ENCODE results near the gene MCOLN3.
"Not testable (repeated sequence)": the region's sequence is repeated elsewhere in the genome, so short reads cannot be mapped to it uniquely, and the experiment has no call there.

The MCOLN3 gene

DNA sequence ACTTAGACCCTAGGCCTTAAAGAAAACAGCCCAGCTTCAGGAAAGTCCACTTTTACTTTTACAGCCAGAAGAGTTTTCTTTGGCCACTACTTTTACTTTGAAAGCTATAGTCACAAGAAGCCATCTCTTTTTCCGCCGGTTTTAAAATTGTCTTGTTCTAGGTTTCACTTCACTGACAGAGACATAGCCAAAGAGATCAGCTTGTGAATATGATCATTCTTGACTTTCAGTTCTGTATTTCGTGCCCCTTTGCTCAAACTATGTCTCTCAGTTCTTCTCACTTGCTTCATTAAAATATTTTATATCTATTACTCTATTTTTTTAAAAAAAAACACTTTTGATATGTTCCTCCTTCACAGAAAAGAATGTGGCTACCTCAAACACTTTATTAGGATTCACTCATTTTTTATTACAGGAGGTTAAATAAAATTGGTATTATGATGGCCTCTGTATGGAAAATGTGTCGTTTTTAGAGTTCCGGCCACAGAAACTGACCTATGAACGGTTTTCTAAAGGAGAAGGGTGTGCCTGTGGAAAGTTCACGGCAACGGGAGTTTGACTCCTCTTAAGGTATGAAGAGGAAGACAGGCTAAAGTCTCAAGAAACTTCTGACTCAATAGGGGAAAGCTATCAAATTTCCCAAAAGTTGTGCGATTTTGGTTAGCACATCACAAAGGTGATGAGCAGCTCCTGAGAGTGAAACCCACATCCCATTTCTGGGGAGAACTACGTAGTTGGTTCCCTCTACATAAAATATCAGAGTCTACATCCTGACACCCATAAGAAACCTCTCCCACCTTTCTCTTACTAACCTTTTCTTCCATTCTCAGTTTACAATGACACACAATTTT lies 52.6 kb downstream of the MCOLN3 start:
- in situ Hi-C loops (cut with MboI; ENCODE audit: low sequenced_read_pairs), result no loop called here

DNA sequence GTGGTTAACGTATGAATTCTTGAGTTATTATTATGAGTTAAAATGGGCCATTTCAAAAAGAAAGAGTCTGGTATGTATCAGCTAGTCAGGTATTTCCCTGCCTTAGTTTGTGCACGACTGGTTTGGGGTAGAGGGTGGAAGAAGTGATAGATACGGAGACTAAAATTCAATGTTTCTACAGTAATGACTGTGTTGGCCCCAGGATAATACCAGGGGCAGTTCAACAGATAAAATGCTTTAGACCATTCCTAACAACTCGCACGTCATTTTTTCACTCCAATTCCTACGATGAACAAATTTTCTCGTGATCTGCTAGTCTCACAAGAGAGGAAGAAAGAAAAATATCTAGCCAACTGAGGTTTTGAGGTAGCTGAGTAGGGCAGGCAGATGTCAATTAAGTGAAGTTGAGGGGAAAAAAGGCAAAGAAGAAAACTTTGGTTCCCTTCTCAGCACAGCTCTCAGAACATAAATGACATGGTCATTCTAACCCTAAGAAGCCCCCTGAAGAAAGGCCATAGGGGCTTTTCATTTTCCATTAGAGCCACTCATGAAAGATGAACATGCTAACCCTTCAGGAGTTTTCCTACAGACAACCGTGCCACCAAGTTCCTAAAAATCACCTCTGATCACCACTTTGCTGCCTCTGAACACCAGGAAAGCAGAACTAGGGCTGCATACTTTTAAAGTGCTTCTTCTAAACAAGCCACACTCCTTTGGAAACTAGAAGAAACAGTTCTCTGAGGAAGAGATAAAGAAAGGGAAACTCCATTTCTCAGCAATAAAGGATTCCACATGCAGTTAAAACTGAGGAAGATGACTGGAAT lies 57.0 kb downstream of the MCOLN3 start:
- in situ Hi-C loops (cut with MboI; ENCODE audit: low sequenced_read_pairs), result no loop called here

DNA sequence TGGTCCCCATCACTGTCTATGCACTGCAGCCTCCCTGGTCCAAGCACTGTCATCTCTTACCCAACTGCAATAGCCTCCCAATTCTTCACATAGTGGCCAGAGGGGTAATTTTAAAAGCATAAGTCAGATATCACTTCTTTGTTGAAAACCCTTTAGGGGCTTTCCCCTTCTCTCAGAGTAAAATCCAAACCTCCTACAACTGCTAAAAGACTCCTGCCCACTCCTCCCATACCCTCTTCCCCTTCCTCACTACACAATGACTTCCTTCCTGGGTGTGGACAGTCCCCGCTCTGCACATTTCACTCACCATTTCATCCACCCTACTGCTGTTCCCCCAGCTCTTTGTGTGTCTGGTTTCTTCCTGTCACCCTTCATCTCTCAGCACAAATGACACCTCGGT lies 59.7 kb downstream of the MCOLN3 start:
- in situ Hi-C loops (cut with MboI; ENCODE audit: low sequenced_read_pairs), result no loop called here

DNA sequence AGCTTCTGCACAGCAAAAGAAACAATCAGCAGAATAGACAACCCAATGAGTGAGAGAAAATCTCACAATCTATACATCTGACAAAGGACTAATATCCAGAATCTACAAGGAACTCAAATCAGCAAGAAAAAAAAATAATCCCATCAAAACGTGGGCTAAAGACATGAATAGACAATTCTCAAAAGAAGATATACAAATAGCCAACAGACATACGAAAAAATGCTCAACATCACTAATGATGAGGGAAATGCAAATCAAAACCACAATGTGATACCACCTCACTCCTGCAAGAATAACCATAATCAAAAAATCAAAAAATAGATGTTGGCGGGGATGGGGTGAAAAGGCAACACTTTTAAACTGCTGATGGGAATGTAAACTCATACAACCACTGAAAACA lies 61.7 kb downstream of the MCOLN3 start:
- in situ Hi-C loops (cut with MboI; ENCODE audit: low sequenced_read_pairs), result not testable (repeated sequence)

DNA sequence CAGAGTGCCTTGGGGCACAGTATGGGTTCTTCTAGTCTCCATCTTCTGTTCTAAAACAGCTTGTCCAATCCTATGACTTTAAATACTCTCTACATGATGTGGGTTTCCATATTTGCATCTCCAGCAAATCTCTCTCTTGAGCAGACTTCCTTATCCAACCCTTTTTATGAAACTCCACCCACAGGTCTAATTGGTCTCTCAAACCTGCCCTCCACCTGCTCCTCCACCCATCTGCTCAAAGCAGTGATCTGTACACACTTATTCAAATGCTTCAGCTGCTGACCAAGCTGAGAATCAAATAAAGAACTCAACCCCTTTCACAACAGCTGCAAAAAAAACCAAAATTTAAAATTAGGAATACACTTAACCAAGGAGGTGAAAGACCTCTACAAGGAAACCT lies 62.9 kb downstream of the MCOLN3 start:
- in situ Hi-C loops (cut with MboI; ENCODE audit: low sequenced_read_pairs), result no loop called here

DNA sequence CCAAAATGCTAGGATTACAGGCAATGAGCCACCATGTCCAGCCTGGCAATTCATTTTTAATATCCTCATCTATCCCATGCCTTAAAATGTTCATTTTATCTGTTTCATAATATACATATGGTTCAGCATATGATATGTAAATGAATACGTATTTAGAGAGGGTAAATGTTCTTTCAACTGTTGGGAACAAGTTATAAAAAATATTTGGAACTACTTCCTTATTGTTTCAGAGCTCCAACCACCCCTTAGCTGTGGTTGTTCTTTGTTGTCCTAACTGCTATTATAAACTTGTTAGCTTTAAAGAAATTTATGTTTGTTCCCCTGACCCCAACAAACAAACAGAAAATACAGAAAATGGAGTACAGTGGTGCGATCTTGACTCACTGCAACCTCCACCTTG lies 65.9 kb downstream of the MCOLN3 start:
- in situ Hi-C loops (cut with MboI; ENCODE audit: low sequenced_read_pairs), result no loop called here

DNA sequence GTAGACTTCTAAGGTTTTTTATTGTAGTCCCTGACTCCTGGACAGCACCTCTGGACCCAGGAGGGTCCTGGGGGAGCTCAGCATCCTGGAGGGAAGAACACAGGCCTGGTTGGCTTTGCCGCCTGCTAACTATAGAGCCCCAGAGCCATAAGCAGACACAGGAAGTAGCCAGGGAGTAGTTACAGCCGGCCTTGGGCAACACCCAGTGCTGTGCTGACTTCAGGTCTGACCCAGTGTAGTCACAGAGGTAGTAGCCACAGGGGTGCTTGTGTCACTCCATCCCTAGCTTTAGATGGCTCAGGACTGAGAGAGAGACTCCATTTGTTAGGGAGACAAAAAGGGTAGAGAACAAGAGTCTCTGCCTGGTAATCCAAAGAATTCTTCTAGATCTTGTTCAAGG lies 73.3 kb downstream of the MCOLN3 start:
- in situ Hi-C loops (cut with MboI; ENCODE audit: low sequenced_read_pairs), result no loop called here

DNA sequence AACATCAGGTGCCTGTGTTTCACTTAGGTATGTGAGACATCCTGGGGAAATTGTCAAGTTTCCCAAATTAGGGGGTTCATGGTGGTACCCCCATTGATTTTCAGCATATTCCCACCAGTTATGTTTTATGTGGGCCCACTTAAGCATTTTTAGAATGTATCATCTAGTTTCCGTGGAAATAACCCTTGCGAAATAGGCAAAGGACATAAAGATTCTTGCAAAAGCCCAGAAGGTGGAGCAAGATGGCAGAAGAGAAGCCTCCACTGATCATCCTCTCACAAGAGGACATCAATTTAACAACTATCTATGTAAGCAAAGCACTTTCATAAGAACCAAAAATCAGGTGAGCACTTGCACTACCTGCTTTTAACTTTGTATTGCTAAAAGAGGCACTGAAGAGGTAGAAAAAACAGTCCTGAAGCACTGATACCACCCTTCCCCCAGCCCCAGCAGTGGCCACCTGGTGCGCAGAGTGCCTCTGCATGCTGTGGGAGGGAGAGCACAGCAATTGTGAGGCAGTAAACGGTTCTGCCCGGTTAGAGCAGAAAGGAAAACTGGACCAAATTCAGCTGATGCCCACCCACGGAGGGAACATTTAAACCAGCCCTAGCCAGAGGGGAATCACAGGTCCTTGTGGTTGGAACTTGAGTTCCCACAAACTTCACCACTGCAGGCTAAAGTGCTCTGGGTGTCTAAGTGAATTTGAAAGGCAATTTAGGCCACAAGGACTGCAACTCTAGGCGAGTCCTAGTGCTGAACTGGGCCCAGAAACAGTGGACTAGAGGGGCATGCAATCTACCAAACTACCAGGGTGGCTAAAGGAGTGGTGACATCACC lies 74.6 kb downstream of the MCOLN3 start:
- in situ Hi-C loops (cut with MboI; ENCODE audit: low sequenced_read_pairs), result no loop called here

DNA sequence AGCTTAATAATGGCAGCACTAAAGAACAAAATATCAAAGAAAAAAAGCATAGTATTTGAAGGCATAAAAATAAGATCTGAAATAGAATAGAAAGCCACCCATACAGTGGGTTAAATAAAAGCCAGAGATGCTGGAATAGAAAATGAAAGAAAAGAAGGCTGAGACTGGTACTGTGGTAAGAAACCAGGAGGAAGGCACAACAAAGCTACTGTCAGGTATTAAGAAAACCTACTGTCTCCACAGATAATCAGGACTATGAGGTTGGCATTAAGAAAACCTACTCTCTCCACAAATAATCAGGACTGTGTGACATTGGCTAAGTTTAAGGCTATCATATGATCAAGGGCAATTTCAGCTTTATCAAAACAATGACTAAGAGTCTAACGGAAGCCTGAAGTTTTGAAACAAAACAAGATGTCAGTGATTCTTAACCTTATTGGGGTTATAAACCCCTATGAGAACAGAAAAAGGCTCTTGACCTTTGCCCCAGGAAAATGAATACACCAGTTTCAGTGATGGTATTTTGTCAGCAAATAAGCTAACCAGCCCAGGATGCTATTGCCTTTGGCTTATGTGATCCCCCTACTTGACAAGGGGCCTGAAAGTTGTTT lies 75.8 kb downstream of the MCOLN3 start:
- in situ Hi-C loops (cut with MboI; ENCODE audit: low sequenced_read_pairs), result no loop called here

DNA sequence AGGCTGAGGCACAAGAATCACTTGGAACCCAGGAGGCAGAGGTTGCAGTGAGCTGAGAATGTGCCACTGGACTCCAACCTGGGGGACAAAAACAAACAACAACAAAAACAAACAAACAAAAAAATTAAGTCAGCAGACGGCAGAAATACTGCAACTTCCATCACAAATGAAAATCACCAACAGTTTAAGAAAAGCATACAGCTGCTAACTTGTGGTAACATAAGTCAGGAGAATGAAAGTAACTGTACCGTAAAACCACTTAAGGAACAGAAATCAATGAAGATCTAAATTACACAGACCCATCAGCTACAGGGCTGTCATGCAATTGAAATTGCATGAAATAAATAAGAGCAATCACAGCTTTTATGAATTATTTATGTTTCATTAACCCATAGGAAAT lies 76.3 kb downstream of the MCOLN3 start:
- in situ Hi-C loops (cut with MboI; ENCODE audit: low sequenced_read_pairs), result no loop called here

DNA sequence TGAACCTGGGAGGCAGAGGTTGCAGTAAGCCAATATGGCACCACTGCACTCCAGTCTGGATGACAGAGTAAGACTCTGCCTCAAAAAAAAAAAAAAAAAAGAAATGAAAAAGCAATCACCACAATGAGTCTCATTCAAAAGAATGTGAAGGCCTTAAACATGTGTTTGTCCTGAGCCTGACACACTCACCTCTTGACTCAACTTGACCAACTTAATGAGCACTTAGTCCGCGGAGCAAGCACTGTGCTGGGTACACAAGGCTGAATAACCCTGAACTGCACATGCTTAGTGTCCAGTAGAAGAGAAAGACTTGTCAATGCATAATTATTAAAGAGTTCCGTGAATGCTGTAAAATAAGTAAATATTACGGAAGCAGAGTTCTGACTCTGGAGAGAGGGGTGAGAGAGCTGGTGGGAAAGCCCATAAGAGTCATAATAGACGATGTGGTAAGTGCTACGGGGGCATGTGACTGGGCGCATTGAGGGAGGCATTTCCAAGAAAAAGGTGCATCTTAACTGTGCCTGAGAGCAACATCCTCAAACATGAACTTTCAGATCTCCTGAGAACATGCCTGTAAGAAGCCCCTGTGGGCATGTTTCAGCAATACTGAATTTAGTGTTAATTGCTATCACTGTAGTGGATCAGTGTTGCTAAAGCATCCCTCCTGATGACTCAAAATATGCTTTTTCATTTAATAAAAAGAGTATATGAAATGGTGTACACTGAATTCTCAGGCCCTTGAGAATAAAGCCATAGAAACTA lies 78.6 kb downstream of the MCOLN3 start:
- in situ Hi-C loops (cut with MboI; ENCODE audit: low sequenced_read_pairs), result no loop called here

DNA sequence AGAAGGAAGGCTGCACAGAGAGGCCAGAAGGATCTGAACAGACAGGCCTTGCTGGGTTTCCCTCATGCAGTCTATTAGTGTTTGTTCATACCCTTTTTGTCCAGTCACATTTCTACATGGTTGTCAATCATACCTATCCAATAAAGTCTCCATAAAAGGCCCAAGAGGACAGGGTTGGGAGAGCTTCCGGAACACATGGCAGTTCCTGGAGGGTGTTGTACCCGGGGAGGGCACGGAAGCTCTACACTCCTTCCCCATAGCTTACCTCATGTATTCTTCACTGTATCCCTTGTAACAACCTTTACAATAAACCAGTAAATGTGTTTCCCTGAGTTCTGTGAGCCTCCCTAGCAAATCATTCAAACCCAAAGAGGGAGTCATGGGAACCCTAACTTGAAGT lies 79.4 kb downstream of the MCOLN3 start:
- in situ Hi-C loops (cut with MboI; ENCODE audit: low sequenced_read_pairs), result no loop called here

DNA sequence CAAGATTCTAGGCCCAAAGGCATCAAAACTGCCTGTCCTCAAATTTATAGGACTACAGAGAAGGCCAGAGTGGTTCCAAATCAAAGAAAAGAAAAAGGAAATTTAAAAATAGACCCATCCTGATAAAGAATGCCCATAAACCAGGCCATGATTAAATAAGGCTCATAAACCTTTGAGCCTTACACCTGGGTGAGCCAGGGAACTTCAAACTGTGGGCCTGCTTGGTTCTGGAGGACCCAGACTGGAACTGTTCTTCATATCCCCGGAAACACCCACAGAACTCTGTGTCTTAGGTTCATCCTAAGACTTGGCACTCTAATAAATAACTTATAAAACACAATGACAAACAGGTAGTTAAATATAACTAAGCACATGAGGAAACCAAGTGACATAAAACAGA lies 80.2 kb downstream of the MCOLN3 start:
- in situ Hi-C loops (cut with MboI; ENCODE audit: low sequenced_read_pairs), result no loop called here

All from HL-60/S4 treated with phorbol 12-myristate 13-acetate at 8.2 ng/mL for 4 days and 3 days (cell line).